ENCODE measurements around the gene ACP3.
"Not testable (repeated sequence)": the region's sequence is repeated elsewhere in the genome, so short reads cannot be mapped to it uniquely, and the experiment has no call there.

Gene ACP3

DNA sequence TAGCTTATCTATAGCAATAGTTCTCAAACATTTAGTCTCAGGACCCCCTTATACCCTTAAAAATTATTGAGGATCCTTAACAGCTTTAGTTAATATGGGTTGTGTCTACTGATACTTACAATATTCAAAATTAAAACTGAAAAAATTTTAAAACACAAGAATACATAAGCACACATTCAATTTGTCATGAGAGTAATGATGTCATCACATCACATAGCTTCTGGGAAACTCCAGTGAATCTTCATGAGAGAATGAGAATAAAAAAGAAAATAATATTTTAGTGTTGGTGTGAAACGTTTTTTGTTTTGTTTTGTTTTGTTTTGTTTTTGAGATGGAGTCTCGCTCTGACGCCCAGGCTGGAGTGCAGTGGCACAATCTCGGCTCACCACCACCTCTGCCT is 25.2 kb upstream of the ACP3 start:
- H4K20me1 ChIP-seq (ENCODE audit: low read depth, low read length) = no peaks in the 10 kb centered on the region
- no peak overlapping the region for H3K4me2 ChIP-seq (ENCODE audit: low read depth, low read length, poor library complexity, severe bottlenecking)
- no peak overlapping the region for H3K9ac ChIP-seq (ENCODE audit: low read length)
- no peak overlapping the region for H3K27ac ChIP-seq (ENCODE audit: low read depth, low read length)
- no peaks in the 10 kb centered on the region for H3F3A ChIP-seq (ENCODE audit: insufficient read depth)
- no peaks in the 10 kb centered on the region for H3K9me3 ChIP-seq (ENCODE audit: insufficient read depth, low read length)
- TF ChIP-seq EZH2phosphoT487 (conservative IDR thresholded peaks at IDR 0.05; ENCODE audit: low read length) (no peak), CTCF (IDR thresholded peaks at IDR 0.05; ENCODE audit: insufficient read depth, low read length, poor library complexity, severe bottlenecking) (no peak)
- no peak overlapping the region for H2AFZ ChIP-seq (ENCODE audit: low read depth, low read length, severe bottlenecking)
- H3K27me3 ChIP-seq (ENCODE audit: low read length) = no peaks in the 10 kb centered on the region
- H3K9me2 ChIP-seq (replicated peaks; ENCODE audit: insufficient read depth, low read length) = no peaks in the 10 kb centered on the region
- no peaks in the 10 kb centered on the region for H3K79me2 ChIP-seq (ENCODE audit: insufficient read depth, low read length)
- H3K36me3 ChIP-seq (ENCODE audit: low read length) = no peaks in the 10 kb centered on the region
- H3K4me3 ChIP-seq (ENCODE audit: insufficient read depth, low read length, poor library complexity, severe bottlenecking) = no peak overlapping the region

DNA sequence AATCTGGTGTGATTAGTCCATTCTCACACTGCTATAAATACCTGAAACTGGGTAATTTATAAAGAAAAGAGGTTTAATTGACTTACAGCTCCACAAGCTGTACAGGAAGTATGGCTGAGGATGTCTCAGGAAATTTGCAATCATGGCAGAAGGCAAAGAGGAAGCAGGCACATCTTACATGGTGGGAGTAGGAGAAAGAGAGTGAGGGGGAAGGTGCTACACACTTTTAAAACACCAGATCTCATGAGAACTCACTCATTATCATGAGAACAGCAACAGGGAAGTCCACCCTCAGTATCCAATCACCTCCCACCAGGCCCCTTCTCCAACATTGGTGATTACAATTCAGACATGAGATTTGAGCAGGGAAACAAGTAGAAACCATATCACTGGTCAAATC is 24.0 kb upstream of the ACP3 start:
- H2AFZ ChIP-seq (ENCODE audit: low read depth, low read length, severe bottlenecking) = no peak overlapping the region
- H3K9me2 ChIP-seq (replicated peaks; ENCODE audit: insufficient read depth, low read length) = no peaks in the 10 kb centered on the region
- H3K27ac ChIP-seq (ENCODE audit: low read depth, low read length) = no peak overlapping the region

GRCh38 chr3:132294906-132295305 is 22.3 kb upstream of the ACP3 start:
- no peak overlapping the region for H3K4me3 ChIP-seq (ENCODE audit: insufficient read depth, low read length, poor library complexity, severe bottlenecking)
- no peaks in the 10 kb centered on the region for H3K27me3 ChIP-seq (ENCODE audit: low read length)
- TF ChIP-seq CTCF (IDR thresholded peaks at IDR 0.05; ENCODE audit: insufficient read depth, low read length, poor library complexity, severe bottlenecking) = no peak
- no peak for TF ChIP-seq EZH2phosphoT487 (conservative IDR thresholded peaks at IDR 0.05; ENCODE audit: low read length)
- no peaks in the 10 kb centered on the region for H4K20me1 ChIP-seq (ENCODE audit: low read depth, low read length)
- H3K9ac ChIP-seq (ENCODE audit: low read length) = no peak overlapping the region
- no peaks in the 10 kb centered on the region for H3K36me3 ChIP-seq (ENCODE audit: low read length)
- H3K4me2 ChIP-seq (ENCODE audit: low read depth, low read length, poor library complexity, severe bottlenecking) = no peak overlapping the region
- no peaks in the 10 kb centered on the region for H3F3A ChIP-seq (ENCODE audit: insufficient read depth)
- H3K9me3 ChIP-seq (ENCODE audit: insufficient read depth, low read length) = no peaks in the 10 kb centered on the region
- no peak overlapping the region for H2AFZ ChIP-seq (ENCODE audit: low read depth, low read length, severe bottlenecking)
- H3K27ac ChIP-seq (ENCODE audit: low read depth, low read length) = no peak overlapping the region
- no peaks in the 10 kb centered on the region for H3K9me2 ChIP-seq (replicated peaks; ENCODE audit: insufficient read depth, low read length)
- no peaks in the 10 kb centered on the region for H3K79me2 ChIP-seq (ENCODE audit: insufficient read depth, low read length)

More for the DNA sequence above, 24.0 kb upstream of the ACP3 start:
- Histone ChIP-seq H4K20me1 (ENCODE audit: low read depth, low read length) (no peaks in the 10 kb centered on the region), H3K4me2 (ENCODE audit: low read depth, low read length, poor library complexity, severe bottlenecking) (no peak overlapping the region), H3K79me2 (ENCODE audit: insufficient read depth, low read length) (no peaks in the 10 kb centered on the region), H3K4me3 (ENCODE audit: insufficient read depth, low read length, poor library complexity, severe bottlenecking) (no peak overlapping the region), H3K27me3 (ENCODE audit: low read length) (no peaks in the 10 kb centered on the region), H3F3A (ENCODE audit: insufficient read depth) (no peaks in the 10 kb centered on the region), H3K9ac (ENCODE audit: low read length) (no peak overlapping the region), H3K9me3 (ENCODE audit: insufficient read depth, low read length) (no peaks in the 10 kb centered on the region), H3K36me3 (ENCODE audit: low read length) (no peaks in the 10 kb centered on the region)
- TF ChIP-seq EZH2phosphoT487 (conservative IDR thresholded peaks at IDR 0.05; ENCODE audit: low read length) (no peak), CTCF (IDR thresholded peaks at IDR 0.05; ENCODE audit: insufficient read depth, low read length, poor library complexity, severe bottlenecking) (no peak)

DNA sequence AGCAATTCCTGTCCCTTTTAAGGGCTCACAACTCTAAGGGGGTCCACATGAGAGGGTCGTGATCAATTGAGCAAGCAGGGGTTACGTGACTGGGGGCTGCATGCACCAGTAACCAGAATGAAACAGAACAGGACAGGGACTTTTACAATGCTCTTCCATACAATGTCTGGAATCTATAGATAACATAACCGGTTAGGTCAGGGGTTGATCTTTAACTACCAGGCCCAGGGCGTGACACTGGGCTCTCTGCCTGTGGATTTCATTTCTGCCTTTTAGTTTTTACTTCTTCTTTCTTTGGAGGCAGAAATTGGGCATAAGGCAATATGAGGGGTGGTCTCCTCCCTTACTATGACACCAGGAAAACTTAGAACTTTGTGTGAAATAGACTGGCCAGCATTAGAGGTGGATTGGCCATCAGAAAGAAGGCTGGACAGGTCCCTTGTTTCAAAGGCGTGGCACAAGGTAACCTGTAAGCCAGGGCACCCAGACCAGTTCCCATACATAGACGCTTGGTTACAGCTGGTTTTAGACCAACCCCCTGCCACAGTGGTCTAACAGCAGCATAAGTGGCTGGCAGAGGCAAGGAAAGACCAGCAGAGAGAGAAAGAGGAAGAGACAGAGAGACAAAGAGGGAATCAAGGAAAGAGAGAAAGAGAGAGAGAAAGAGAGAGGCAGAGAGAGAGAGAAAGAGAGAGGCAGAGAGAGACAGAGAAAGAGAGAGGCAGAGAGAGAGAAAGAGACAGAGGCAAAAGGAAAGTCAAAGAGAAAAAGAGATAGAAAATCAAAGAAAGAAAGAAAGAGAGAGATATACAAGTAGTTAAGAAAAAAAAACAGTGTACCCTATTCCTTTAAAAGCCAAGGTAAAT is 13.6 kb upstream of the ACP3 start:
- not testable (repeated sequence) for H3K36me3 ChIP-seq (ENCODE audit: low read length)

GRCh38 chr3:132304351-132304750 is 12.9 kb upstream of the ACP3 start:
- not testable (repeated sequence) for H3K79me2 ChIP-seq (ENCODE audit: insufficient read depth, low read length)

More for the DNA sequence above, 13.6 kb upstream of the ACP3 start:
- H4K20me1 ChIP-seq (ENCODE audit: low read depth, low read length); H3K4me2 ChIP-seq (ENCODE audit: low read depth, low read length, poor library complexity, severe bottlenecking); H3K9me3 ChIP-seq (ENCODE audit: insufficient read depth, low read length); H3K27ac ChIP-seq (ENCODE audit: low read depth, low read length); H2AFZ ChIP-seq (ENCODE audit: low read depth, low read length, severe bottlenecking); H3K9me2 ChIP-seq (replicated peaks; ENCODE audit: insufficient read depth, low read length); H3F3A ChIP-seq (ENCODE audit: insufficient read depth); H3K9ac ChIP-seq (ENCODE audit: low read length); H3K79me2 ChIP-seq (ENCODE audit: insufficient read depth, low read length); H3K27me3 ChIP-seq (ENCODE audit: low read length); H3K4me3 ChIP-seq (ENCODE audit: insufficient read depth, low read length, poor library complexity, severe bottlenecking): not testable (repeated sequence)

More at GRCh38 chr3:132304351-132304750, 12.9 kb upstream of the ACP3 start:
- not testable (repeated sequence) for H3F3A ChIP-seq (ENCODE audit: insufficient read depth); H3K9me3 ChIP-seq (ENCODE audit: insufficient read depth, low read length); H3K4me3 ChIP-seq (ENCODE audit: insufficient read depth, low read length, poor library complexity, severe bottlenecking); H3K4me2 ChIP-seq (ENCODE audit: low read depth, low read length, poor library complexity, severe bottlenecking); H3K9ac ChIP-seq (ENCODE audit: low read length); H3K36me3 ChIP-seq (ENCODE audit: low read length); H3K9me2 ChIP-seq (replicated peaks; ENCODE audit: insufficient read depth, low read length); H2AFZ ChIP-seq (ENCODE audit: low read depth, low read length, severe bottlenecking); H4K20me1 ChIP-seq (ENCODE audit: low read depth, low read length); H3K27me3 ChIP-seq (ENCODE audit: low read length); H3K27ac ChIP-seq (ENCODE audit: low read depth, low read length)

All from SU-DHL-6 (cell line).